Thymus (tissue), 14 donors: Measurements from ENCODE around the gene BRI3. TPM values are rescaled to one million over a fixed set of nuclear protein-coding genes. Genes with fewer than 3 reads are reported as not detected.

Source experiments
- DNase-seq, 9 donors: peaks; one replicate each; pipeline ENCODE4 v3.0.0-alpha.2; 2013; ENCODE audit warnings: low spot score in 9 of 9, low read depth in 6 of 9, missing footprints in 1 of 9
- H3K27ac ChIP-seq, 2 donors: one replicate each; pipeline ENCODE4 v1.5.1; 2013; ENCODE audit warnings: control low read depth in 1 of 2, low read depth in 1 of 2, low read length in 1 of 2, mild to moderate bottlenecking in 1 of 2, moderate library complexity in 1 of 2
- H3K27me3 ChIP-seq, 2 donors: one replicate each; pipeline ENCODE4 v1.5.1; 2013; ENCODE audit warnings: low read length in 1 of 2; ENCODE audit not compliant: control insufficient read depth in 2 of 2, insufficient read depth in 1 of 2
- H3K36me3 ChIP-seq, 2 donors: one replicate each; pipeline ENCODE4 v1.5.1; 2013; ENCODE audit warnings: low read length in 1 of 2, mild to moderate bottlenecking in 1 of 2, moderate library complexity in 1 of 2; ENCODE audit not compliant: control insufficient read depth in 2 of 2, insufficient read depth in 2 of 2
- H3K4me1 ChIP-seq, 2 donors: one replicate each; pipeline ENCODE4 v1.5.1; 2013; ENCODE audit warnings: low read length in 2 of 2; ENCODE audit not compliant: control insufficient read depth in 2 of 2, insufficient read depth in 2 of 2
- H3K4me3 ChIP-seq, 2 donors: one replicate each; pipeline ENCODE4 v1.5.1; 2013; ENCODE audit warnings: low read length in 2 of 2, control low read depth in 1 of 2, mild to moderate bottlenecking in 1 of 2
- H3K9me3 ChIP-seq, 2 donors: one replicate each; pipeline ENCODE4 v1.5.1; 2013; ENCODE audit warnings: low read length in 1 of 2, mild to moderate bottlenecking in 1 of 2; ENCODE audit not compliant: control insufficient read depth in 2 of 2, insufficient read depth in 1 of 2
- WGBS: extraction: QIAGEN DNeasy Blood & Tissue Kit; methylation state at CpG from one replicate; pipeline ENCODE4 v1.1.7; 2013; 5-methylcytosine and 5-hydroxymethylcytosine counted together
- long read RNA-seq, 10 donors: transcript quantifications; one replicate each; lab custom pipeline, GENCODE V29; 2026
- polyA plus RNA-seq: library from polyadenylated mRNA; stranded (reverse); fragments of 200-250 nt; gene quantifications from one replicate; pipeline ENCODE4 v1.2.3, GENCODE V29; 2013
- total RNA-seq: library from RNA; stranded (reverse); fragments of 120-200 nt; gene quantifications from one replicate; pipeline ENCODE4 v1.2.4, GENCODE V29; 2013
- donor health status: healthy.

Gene BRI3
- total RNA-seq (28.8 TPM), polyA plus RNA-seq (222 TPM)
- long read RNA-seq, donor 1, transcript BRI3-201 (3 exons, 780 nt), result major isoform, 10 of 10 reads
- long read RNA-seq, donor 1, partial matches to known transcripts, result 0 of 10 reads
- long read RNA-seq, donor 1, other reads (novel, unspliced or antisense), result 0 of 10 reads
- long read RNA-seq, donor 2, result 0 reads
- long read RNA-seq, donor 3, transcript BRI3-201 (3 exons, 780 nt), result major isoform, 61 of 64 reads
- long read RNA-seq, donor 3, partial matches to known transcripts, result 0 of 64 reads
- long read RNA-seq, donor 3, other reads (novel, unspliced or antisense), result 0 of 64 reads
- long read RNA-seq, donor 4, transcript BRI3-201 (3 exons, 780 nt), result major isoform, 35 of 35 reads
- long read RNA-seq, donor 4, partial matches to known transcripts, result 0 of 35 reads
- long read RNA-seq, donor 4, other reads (novel, unspliced or antisense), result 0 of 35 reads
- long read RNA-seq, donor 5, transcript BRI3-201 (3 exons, 780 nt), result major isoform, 108 of 112 reads
- long read RNA-seq, donor 5, partial matches to known transcripts, result 0 of 112 reads
- long read RNA-seq, donor 5, other reads (novel, unspliced or antisense), result 0 of 112 reads
- long read RNA-seq, donor 6, transcript BRI3-201 (3 exons, 780 nt), result major isoform, 53 of 54 reads
- long read RNA-seq, donor 6, partial matches to known transcripts, result 0 of 54 reads
- long read RNA-seq, donor 6, other reads (novel, unspliced or antisense), result 0 of 54 reads
- long read RNA-seq, donor 7, transcript BRI3-201 (3 exons, 780 nt), result major isoform, 64 of 81 reads
- long read RNA-seq, donor 7, partial matches to known transcripts, result 15 of 81 reads
- long read RNA-seq, donor 7, other reads (novel, unspliced or antisense), result 0 of 81 reads
- long read RNA-seq, donor 8, transcript BRI3-201 (3 exons, 780 nt), result major isoform, 28 of 33 reads
- long read RNA-seq, donor 8, partial matches to known transcripts, result 5 of 33 reads
- long read RNA-seq, donor 8, other reads (novel, unspliced or antisense), result 0 of 33 reads
- long read RNA-seq, donor 9, transcript BRI3-201 (3 exons, 780 nt), result major isoform, 25 of 25 reads
- long read RNA-seq, donor 9, partial matches to known transcripts, result 0 of 25 reads
- long read RNA-seq, donor 9, other reads (novel, unspliced or antisense), result 0 of 25 reads
- long read RNA-seq, donor 10, transcript BRI3-201 (3 exons, 780 nt), result major isoform, 41 of 52 reads
- long read RNA-seq, donor 10, partial matches to known transcripts, result 9 of 52 reads
- long read RNA-seq, donor 10, other reads (novel, unspliced or antisense), result 0 of 52 reads

GRCh38 chr7:98280791-98281756, at the start of gene BRI3:
Gene BRI3 (plus strand): TSS chr7:98281686. CDS start chr7:98281796, 110 bp downstream.
- Histone ChIP-seq H3K36me3 (peaks cover 2 to 3% of the 10 kb centered on the region in 2 donors), H3K4me1 (peaks cover 6 to 27% of the 10 kb centered on the region in 2 donors), H3K27me3 (peaks cover 0 to 10% of the 10 kb centered on the region in 2 donors), H3K9me3 (no peaks in the 10 kb centered on the region), H3K4me3 (peak within 1 kb of the TSS; percentile 66 to 90), H3K27ac (peak within 1 kb of the TSS; percentile 59 to 77)
- DNase-seq, result peak; percentile 14 to 95 (median 82)
- under 1% methylated on average over 91 of the region's 92 CpGs for WGBS

- no peak for DNase-seq
- 96% methylated on average over 8 of the region's 8 CpGs for WGBS
- Histone ChIP-seq H3K9me3 (no peaks in the 10 kb centered on the region), H3K27ac (no peak overlapping the region), H3K27me3 (no peaks in the 10 kb centered on the region), H3K36me3 (peaks cover 9 to 64% of the 10 kb centered on the region in 2 donors), H3K4me3 (no peak overlapping the region), H3K4me1 (no peaks in the 10 kb centered on the region)
These were observed 49.3 kb upstream of the BRI3 start for GRCh38 chr7:98232263-98232585.

GRCh38 chr7:98232799-98233198, 48.7 kb upstream of the BRI3 start:
- Histone ChIP-seq H3K9me3 (no peaks in the 10 kb centered on the region), H3K4me1 (no peaks in the 10 kb centered on the region), H3K27me3 (no peaks in the 10 kb centered on the region), H3K36me3 (peaks cover 9 to 63% of the 10 kb centered on the region in 2 donors), H3K4me3 (no peak overlapping the region), H3K27ac (no peak overlapping the region)
- WGBS, result 98% methylated on average over 16 of the region's 16 CpGs
- no peak for DNase-seq

GRCh38 chr7:98233219-98234070, 48.0 kb upstream of the BRI3 start:
- Histone ChIP-seq H3K4me1 (no peaks in the 10 kb centered on the region), H3K27me3 (no peaks in the 10 kb centered on the region), H3K4me3 (no peak overlapping the region), H3K27ac (no peak overlapping the region), H3K9me3 (no peaks in the 10 kb centered on the region), H3K36me3 (peaks cover 12 to 63% of the 10 kb centered on the region in 2 donors)
- no peak for DNase-seq
- WGBS, result 98% methylated on average over 32 of the region's 32 CpGs

GRCh38 chr7:98234429-98235147, 46.9 kb upstream of the BRI3 start:
- 99% methylated on average over 10 of the region's 10 CpGs for WGBS
- Histone ChIP-seq H3K27ac (no peak overlapping the region), H3K27me3 (no peaks in the 10 kb centered on the region), H3K36me3 (peaks cover 16 to 63% of the 10 kb centered on the region in 2 donors), H3K4me3 (no peak overlapping the region), H3K4me1 (no peaks in the 10 kb centered on the region), H3K9me3 (no peaks in the 10 kb centered on the region)
- no peak for DNase-seq

GRCh38 chr7:98235901-98236300, 45.6 kb upstream of the BRI3 start:
- Histone ChIP-seq H3K4me3 (no peak overlapping the region), H3K27me3 (no peaks in the 10 kb centered on the region), H3K27ac (no peak overlapping the region), H3K4me1 (no peaks in the 10 kb centered on the region), H3K36me3 (peaks cover 15 to 65% of the 10 kb centered on the region in 2 donors), H3K9me3 (no peaks in the 10 kb centered on the region)
- WGBS, result 97% methylated on average over 11 of the region's 11 CpGs
- no peak for DNase-seq

GRCh38 chr7:98236355-98237185, 44.9 kb upstream of the BRI3 start:
- DNase-seq, result no peak
- H3K27ac ChIP-seq, result no peak overlapping the region
- no peaks in the 10 kb centered on the region for H3K9me3 ChIP-seq
- H3K4me1 ChIP-seq, result no peaks in the 10 kb centered on the region
- no peak overlapping the region for H3K4me3 ChIP-seq
- H3K36me3 ChIP-seq, result peaks cover 20 to 67% of the 10 kb centered on the region in 2 donors
- no peaks in the 10 kb centered on the region for H3K27me3 ChIP-seq
- 96% methylated on average over 25 of the region's 25 CpGs for WGBS
